ENCODE measurements around the gene RALGPS1.

The RALGPS1 gene

DNA sequence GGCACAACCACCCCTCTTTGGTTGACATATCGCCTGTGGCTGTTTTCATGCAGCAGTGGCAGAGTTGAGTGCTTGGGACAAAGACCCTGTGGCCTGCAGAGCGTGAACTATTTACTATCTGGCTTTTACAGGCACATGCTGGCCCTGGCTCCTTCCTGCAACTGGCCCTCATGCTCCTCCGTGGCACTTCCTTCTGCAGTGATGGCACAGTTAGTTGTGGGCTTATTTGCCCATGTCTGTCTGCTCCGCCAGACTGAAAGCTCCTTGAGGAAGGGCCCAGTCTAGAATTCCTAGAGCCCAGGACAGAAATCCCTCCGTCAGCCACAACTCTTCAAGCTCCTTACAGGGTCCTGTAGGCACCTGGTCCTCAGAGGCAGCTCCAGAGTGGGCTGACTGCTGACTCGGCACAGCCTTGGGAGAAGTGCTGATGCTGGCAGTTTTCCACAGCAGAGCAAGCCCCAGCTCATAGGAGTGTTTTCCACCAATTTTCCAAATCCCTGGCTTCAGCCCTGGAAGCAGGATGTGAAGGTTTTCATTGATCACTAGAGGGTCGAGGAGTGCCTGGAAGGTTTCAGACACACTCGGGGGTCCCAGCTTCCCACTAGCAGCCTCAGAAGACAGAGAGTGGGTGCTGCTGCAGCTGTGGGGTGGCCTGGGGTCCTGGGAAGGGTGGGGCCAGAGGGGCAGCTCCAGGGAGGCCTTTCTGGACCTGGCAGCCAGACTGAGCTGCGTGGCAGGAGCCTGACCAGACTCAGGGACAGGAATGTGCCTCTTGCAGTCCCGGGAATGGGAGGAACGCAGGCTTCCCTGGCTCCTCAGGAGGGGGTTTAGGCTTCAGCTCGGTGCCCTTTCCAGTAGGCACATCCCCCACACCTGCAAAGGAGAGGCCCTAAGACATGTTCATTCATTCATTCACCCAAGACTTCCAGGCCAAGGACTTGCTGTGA is 264.4 kb downstream of the RALGPS1 start:
- TF ChIP-seq, protein P1, sequence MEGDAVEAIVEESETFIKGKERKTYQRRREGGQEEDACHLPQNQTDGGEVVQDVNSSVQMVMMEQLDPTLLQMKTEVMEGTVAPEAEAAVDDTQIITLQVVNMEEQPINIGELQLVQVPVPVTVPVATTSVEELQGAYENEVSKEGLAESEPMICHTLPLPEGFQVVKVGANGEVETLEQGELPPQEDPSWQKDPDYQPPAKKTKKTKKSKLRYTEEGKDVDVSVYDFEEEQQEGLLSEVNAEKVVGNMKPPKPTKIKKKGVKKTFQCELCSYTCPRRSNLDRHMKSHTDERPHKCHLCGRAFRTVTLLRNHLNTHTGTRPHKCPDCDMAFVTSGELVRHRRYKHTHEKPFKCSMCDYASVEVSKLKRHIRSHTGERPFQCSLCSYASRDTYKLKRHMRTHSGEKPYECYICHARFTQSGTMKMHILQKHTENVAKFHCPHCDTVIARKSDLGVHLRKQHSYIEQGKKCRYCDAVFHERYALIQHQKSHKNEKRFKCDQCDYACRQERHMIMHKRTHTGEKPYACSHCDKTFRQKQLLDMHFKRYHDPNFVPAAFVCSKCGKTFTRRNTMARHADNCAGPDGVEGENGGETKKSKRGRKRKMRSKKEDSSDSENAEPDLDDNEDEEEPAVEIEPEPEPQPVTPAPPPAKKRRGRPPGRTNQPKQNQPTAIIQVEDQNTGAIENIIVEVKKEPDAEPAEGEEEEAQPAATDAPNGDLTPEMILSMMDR (IDR thresholded peaks at IDR 0.05; ENCODE audit: low read depth, low read length): no peak
- no peak overlapping the region for H3K4me3 ChIP-seq (ENCODE audit: low read depth, low read length)

DNA sequence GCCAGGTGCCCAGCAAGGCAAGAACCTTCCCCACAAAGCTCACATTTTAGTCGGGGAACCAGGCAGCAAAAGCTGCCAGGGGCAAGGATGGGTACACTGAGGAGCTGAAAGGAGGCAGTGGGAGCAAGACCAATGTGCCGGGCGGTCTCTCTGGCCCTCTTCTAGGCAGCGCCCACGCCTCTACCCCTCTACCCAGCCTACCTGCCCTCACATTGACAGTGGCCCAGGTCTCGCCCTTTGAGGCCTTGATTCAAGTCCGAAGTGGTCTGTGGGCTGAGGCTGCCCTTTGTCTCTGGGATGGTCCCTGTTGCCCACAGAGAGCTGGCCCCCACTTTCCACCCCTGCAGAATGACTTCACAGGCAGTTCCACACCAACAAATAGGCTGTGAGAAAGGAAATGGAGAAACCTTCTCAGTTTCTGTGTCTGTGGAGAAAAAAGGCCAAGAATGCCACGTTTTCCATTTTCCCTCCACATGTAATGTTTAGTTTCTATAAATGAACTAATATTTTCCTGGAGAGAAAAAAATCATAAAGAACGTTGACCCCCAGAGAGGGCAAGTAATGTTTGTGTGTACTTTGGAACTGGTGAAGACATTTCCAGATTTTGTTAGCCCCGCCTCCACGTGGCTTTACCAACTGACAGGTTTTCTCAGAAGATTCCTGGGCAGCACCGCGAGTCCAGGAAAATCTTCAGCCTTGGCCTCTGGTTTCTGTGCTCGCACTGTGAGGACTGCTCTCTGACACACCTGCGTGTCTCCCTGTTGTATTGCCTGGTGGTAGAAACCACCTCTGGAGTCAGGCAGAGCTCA is 265.3 kb downstream of the RALGPS1 start:
- no peak overlapping the region for H3K4me3 ChIP-seq (ENCODE audit: low read depth, low read length)
- TF ChIP-seq, protein P1 (IDR thresholded peaks at IDR 0.05; ENCODE audit: low read depth, low read length): no peak

DNA sequence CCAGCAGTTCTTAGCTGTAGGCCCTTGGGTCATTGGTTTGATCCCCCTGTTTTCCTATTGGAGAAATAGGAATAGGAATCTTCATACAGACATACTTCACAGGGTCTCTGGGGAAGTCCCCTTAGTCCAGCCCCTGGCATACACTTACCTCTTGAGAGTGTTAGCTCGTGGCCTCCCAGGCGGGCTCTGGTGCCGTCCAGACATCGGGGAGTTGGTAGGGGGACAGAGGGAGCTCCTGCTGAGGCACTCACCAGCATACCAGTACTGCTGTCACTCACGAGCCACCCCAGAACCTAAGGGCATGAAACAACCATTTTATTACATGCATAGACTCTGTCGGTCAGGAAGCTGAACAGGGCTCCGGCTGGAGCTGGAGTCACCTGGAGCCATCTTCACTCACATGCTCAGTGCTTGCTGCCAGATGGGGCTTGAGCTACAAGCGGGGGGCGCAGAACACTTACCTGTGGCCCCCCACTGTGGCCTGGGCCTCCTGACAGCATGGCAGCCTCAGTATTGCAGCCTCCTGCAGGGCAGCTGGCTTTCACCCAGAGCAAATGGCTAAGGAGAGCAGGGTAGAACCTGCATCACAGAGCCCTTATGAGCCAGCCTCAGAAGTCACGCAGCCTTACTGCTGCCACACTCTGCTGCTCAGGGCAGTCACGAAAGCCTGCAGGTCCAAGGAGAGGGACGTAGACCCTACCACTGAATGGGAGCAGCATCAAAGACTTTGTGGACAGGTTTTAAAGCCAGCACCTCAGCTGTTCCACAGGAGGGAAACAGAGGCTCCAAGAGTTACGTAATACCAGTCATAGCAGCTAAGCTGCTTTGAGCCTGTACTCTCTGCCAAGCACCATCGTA is 266.1 kb downstream of the RALGPS1 start:
- no peak overlapping the region for H3K4me3 ChIP-seq (ENCODE audit: low read depth, low read length)
- TF ChIP-seq, protein P1 (IDR thresholded peaks at IDR 0.05; ENCODE audit: low read depth, low read length): no peak

GRCh38 chr9:127181315-127181580 is 266.7 kb downstream of the RALGPS1 start:
- TF ChIP-seq, protein P1 (IDR thresholded peaks at IDR 0.05; ENCODE audit: low read depth, low read length): no peak
- no peak overlapping the region for H3K4me3 ChIP-seq (ENCODE audit: low read depth, low read length)

GRCh38 chr9:127181595-127182190 is 267.1 kb downstream of the RALGPS1 start:
- TF ChIP-seq, protein P1 (IDR thresholded peaks at IDR 0.05; ENCODE audit: low read depth, low read length): no peak
- H3K4me3 ChIP-seq (ENCODE audit: low read depth, low read length): no peak overlapping the region

GRCh38 chr9:127182901-127183746 is 268.5 kb downstream of the RALGPS1 start:
- TF ChIP-seq, protein P1 (IDR thresholded peaks at IDR 0.05; ENCODE audit: low read depth, low read length): no peak
- no peak overlapping the region for H3K4me3 ChIP-seq (ENCODE audit: low read depth, low read length)

All from WI38 (cell line).